SK-N-MC (cell line): ENCODE results near the gene SLC35D2.

ENCODE experiments used
- EZH2 ChIP-seq: fragments of 200-600 bp; sonication (generic); IDR thresholded peaks from one replicate; pipeline ENCODE4 v1.6.1; 2017; ENCODE audit warnings: antibody characterized with exemption
- FOXP2 ChIP-seq: optimal IDR thresholded peaks from 2 replicates; pipeline ENCODE3; 2011; ENCODE audit warnings: mild to moderate bottlenecking, moderate library complexity; ENCODE audit not compliant: insufficient read depth; ENCODE audit errors: extremely low read length, control extremely low read depth
- POLR2AphosphoS5 ChIP-seq: IDR thresholded peaks from 2 replicates; pipeline ENCODE4 v1.6.1; 2012; ENCODE audit warnings: mild to moderate bottlenecking, low read depth, low read length, borderline replicate concordance

- no peak for TF ChIP-seq POLR2AphosphoS5
- no peak for TF ChIP-seq EZH2
- no peak for TF ChIP-seq FOXP2
Measured at GRCh38 chr9:96423985-96424336, 40.5 kb upstream of the SLC35D2 start.
